Type B pancreatic cell (in vitro differentiated cells): ENCODE results near the gene NCR2. TPM values are rescaled to one million over a fixed set of nuclear protein-coding genes. Genes with fewer than 3 reads are reported as not detected.

Experiments
- DNase-seq: peaks from one replicate; pipeline ENCODE4 v3.0.0; 2021; ENCODE audit warnings: mixed read lengths; ENCODE audit not compliant: unreplicated experiment; ENCODE audit errors: extremely low spot score
- H3K27ac Mint-ChIP-seq: 2 replicates; pipeline ENCODE4 v1.8.0; 2021; ENCODE audit warnings: mild to moderate bottlenecking, mixed read lengths
- H3K27me3 Mint-ChIP-seq: 2 replicates; pipeline ENCODE4 v1.8.0; 2021; ENCODE audit warnings: mixed read lengths
- H3K36me3 Mint-ChIP-seq: 2 replicates; pipeline ENCODE4 v1.8.0; 2021; ENCODE audit warnings: mixed read lengths
- H3K4me1 Mint-ChIP-seq: one replicate; pipeline ENCODE4 v1.8.0; 2021; ENCODE audit warnings: mixed read lengths; ENCODE audit not compliant: unreplicated experiment
- H3K4me3 Mint-ChIP-seq: 2 replicates; pipeline ENCODE4 v1.8.0; 2021; ENCODE audit warnings: mild to moderate bottlenecking, mixed read lengths
- H3K9me3 Mint-ChIP-seq: 2 replicates; pipeline ENCODE4 v1.8.0; 2021; ENCODE audit warnings: mixed read lengths
- total RNA-seq: library from RNA; stranded (reverse); gene quantifications from 2 replicates; pipeline ENCODE4 v1.2.1, GENCODE V29; 2021; ENCODE audit warnings: low replicate concordance
- TF ChIP-seq, protein P1 (sequence below): fragments of 200-600 bp; sonication (generic); conservative IDR thresholded peaks from 2 replicates; pipeline ENCODE4 v1.5.0; 2021; ENCODE audit warnings: antibody characterized with exemption, mild to moderate bottlenecking

Gene NCR2
- total RNA-seq, 1 donor from 2014 or later: not detected

DNA sequence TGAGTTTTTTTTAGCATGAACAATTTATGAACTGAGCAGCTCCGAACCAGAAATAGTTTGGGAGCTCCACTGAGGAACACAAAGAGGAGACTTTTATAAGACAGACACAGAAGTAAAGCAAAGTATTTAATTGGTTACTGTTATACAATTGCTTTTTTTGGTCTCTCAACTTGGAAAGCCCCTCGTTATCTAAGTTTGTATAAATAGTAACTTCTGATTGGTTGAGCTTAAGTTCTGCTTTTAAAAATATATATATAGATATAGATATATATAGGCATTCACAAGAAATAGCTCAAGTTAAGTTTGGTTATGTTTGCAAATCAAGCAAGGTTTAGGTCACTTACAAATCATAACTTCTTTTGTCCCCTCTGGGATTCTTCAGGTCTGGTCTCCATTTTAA, 20.2 kb upstream of the NCR2 start:
- DNase-seq: no peak
- TF ChIP-seq, protein P1, sequence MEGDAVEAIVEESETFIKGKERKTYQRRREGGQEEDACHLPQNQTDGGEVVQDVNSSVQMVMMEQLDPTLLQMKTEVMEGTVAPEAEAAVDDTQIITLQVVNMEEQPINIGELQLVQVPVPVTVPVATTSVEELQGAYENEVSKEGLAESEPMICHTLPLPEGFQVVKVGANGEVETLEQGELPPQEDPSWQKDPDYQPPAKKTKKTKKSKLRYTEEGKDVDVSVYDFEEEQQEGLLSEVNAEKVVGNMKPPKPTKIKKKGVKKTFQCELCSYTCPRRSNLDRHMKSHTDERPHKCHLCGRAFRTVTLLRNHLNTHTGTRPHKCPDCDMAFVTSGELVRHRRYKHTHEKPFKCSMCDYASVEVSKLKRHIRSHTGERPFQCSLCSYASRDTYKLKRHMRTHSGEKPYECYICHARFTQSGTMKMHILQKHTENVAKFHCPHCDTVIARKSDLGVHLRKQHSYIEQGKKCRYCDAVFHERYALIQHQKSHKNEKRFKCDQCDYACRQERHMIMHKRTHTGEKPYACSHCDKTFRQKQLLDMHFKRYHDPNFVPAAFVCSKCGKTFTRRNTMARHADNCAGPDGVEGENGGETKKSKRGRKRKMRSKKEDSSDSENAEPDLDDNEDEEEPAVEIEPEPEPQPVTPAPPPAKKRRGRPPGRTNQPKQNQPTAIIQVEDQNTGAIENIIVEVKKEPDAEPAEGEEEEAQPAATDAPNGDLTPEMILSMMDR: no peak
- no peak overlapping the region for H3K4me3 Mint-ChIP-seq
- H3K4me1 Mint-ChIP-seq: peaks cover 9% of the 10 kb centered on the region
- no peaks in the 10 kb centered on the region for H3K36me3 Mint-ChIP-seq
- no peaks in the 10 kb centered on the region for H3K9me3 Mint-ChIP-seq
- H3K27ac Mint-ChIP-seq: no peak overlapping the region
- H3K27me3 Mint-ChIP-seq: peaks cover 57% of the 10 kb centered on the region

DNA sequence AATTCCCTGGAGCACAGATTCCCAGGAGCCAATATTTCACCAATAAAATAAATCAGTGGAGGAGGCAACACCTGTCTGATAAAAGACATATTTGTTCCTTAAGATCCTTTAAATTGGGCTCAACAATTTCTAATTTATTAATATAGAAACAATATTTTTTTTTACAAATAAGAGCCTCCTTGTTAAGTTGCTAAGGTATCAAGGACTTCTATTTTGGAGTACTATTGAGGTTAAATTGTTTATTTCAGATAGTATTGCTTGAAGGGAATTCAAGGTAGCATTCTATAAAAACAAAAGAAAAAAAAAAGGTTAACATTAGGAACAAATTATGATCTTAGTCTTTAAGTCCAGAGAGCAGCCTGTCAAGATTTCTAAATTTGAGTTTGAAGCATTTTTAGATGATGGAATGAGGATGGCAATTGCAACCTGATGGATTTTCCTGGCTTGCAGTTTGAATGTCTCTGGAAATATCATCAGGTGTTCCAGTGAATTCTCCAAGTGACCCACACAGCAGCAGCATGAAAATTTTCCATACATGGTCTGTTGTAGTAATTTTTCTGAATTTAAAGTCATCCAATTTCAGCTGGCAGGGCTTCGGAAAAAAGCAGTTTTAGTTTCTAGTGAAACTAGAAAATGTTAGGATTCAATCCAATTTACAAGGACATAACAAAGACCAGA, 19.3 kb upstream of the NCR2 start:
- Mint-ChIP-seq H3K4me1 (peaks cover 9% of the 10 kb centered on the region), H3K36me3 (no peaks in the 10 kb centered on the region), H3K27me3 (peaks cover 57% of the 10 kb centered on the region), H3K27ac (no peak overlapping the region), H3K4me3 (no peak overlapping the region), H3K9me3 (no peaks in the 10 kb centered on the region)
- TF ChIP-seq, protein P1: no peak
- no peak for DNase-seq

DNA sequence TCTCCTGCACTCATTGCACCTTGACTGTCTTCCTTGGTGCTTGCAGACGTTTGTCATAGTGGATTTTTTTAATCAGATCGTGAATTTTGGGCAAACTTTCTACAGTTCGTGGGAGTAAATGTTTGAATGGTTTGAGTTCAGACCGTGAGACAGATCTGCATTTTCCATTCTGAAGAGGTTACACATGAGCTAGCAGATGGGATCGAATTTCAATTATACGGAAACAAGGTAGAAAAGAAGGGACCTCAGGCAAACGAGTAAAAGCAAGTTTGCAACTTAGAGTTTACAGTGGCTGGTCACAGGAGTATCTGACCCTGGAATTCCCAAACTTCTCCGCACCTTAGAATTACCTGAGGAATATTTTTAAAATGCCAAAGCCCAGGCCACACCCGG, 17.2 kb upstream of the NCR2 start:
- Mint-ChIP-seq H3K4me1 (peaks cover 9% of the 10 kb centered on the region), H3K36me3 (no peaks in the 10 kb centered on the region), H3K4me3 (peak overlapping the region; percentile 82), H3K27me3 (peaks cover 45% of the 10 kb centered on the region), H3K9me3 (no peaks in the 10 kb centered on the region), H3K27ac (no peak overlapping the region)
- TF ChIP-seq, protein P1: no peak
- DNase-seq: no peak

DNA sequence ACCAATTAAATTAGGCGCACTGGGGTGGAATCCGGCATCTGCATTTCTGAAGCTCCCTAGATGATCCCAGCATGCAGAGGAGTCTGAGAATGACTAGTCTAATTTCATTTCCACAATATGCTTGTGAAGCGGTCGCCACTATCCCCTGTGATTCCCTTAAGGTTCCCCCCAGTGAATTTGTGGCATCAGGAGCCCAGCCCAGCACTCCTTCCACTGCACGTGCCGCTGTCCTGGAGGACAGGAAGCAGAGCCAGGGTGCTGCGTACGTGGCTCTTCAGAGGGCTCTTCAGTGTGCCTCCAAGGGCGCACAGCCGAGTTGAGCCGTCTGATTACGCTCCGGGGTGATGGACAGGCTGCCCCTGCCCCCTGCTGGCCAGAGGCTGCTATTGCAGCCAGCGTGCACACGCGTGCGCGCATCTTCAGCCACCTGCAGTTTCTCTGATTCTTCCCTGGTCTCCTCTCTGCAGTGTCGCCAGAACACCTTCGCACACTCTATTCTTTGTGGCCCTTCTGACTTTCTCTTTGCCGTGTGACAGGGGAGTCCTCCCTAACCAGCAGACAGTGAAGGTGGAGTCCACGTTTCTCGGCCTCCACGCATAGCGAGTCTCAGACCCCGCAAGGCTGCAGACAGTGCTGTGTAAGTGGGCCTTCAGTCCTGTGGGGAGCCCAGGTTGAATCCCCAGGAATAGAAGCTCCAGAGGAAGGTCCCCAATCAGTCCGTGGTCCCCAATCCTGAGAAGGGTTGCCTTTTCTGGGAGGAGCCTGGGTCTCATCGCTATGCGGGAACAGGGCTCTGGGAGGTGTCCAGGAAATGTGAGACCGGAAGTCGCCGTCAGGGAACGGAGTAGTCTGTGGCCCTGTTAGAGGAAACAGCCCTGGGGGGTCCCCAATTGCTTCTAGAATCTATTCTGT, 16.5 kb upstream of the NCR2 start:
- H3K4me3 Mint-ChIP-seq: peak overlapping the region; percentile 82
- no peaks in the 10 kb centered on the region for H3K9me3 Mint-ChIP-seq
- H3K4me1 Mint-ChIP-seq: peaks cover 9% of the 10 kb centered on the region
- H3K36me3 Mint-ChIP-seq: no peaks in the 10 kb centered on the region
- DNase-seq: peak; percentile 87
- TF ChIP-seq, protein P1: peak; percentile 100
- H3K27ac Mint-ChIP-seq: no peak overlapping the region
- peaks cover 45% of the 10 kb centered on the region for H3K27me3 Mint-ChIP-seq

GRCh38 chr6:41321183-41321582, 14.2 kb upstream of the NCR2 start:
- Mint-ChIP-seq H3K4me3 (no peak overlapping the region), H3K9me3 (no peaks in the 10 kb centered on the region), H3K4me1 (peaks cover 18% of the 10 kb centered on the region), H3K27me3 (peaks cover 39% of the 10 kb centered on the region), H3K27ac (no peak overlapping the region), H3K36me3 (no peaks in the 10 kb centered on the region)
- TF ChIP-seq, protein P1: no peak
- no peak for DNase-seq
